ENCODE measurements around the gene NOC2L. TPM values are rescaled to one million over a fixed set of nuclear protein-coding genes. Genes with fewer than 3 reads are reported as not detected.

NOC2L gene
- total and polyA plus RNA-seq, 5 donors, result 43.6 to 48.6 (median 45.4) TPM

DNA sequence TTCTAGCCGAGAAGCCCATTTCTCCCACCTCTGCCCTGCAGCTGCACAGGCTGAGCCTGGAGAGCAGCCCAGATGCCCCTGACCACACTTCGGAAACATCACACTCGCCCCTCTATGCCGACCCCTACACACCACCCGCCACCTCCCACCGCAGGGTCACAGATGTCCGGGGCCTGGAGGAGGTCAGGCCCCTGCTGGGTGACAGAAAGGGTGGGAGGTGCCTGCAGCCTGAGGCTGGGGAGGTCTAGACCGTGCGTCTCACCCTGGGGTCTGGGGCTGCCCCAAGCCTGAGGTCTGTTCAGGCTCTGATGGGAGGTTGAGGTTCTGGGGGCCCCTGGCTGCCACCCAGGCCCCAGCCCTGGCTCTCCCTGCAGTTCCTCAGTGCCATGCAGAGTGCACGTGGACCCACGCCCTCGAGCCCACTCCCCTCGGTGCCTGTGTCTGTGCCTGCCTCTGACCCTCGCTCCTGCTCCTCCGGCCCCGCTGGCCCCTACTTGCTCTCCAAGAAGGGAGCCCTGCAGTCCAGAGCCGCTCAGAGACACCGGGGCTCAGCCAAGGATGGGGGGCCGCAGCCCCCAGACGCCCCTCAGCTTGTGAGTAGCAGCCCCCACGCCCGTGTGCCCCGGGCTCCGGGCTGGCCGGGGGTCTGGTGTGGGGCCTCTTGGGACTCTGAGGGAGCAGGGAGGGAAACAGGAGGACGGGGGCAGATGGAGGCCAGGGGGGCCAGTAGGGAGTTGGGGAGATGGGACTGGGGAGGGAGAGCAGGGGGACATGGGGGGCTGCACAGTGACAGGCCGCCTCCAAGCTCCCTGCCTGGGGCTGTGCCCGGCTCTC lies 14.6 kb upstream of the NOC2L start:
- Histone ChIP-seq H3K27ac (ENCODE audit: low read length) (no peak overlapping the region), H3K4me3 (ENCODE audit: low read length) (no peak overlapping the region), H3K27me3 (ENCODE audit: control insufficient read depth, insufficient read depth) (no peaks in the 10 kb centered on the region), H3K4me1 (ENCODE audit: control insufficient read depth, insufficient read depth, low read length) (no peaks in the 10 kb centered on the region), H3K9me3 (ENCODE audit: control insufficient read depth, low read length) (no peaks in the 10 kb centered on the region)
- peak; percentile 2 to 5 for ATAC-seq
- 78% methylated on average over 28 of the region's 28 CpGs for WGBS
- peak in 1 of 3 donors; percentile 57 for DNase-seq
- intact Hi-C loops (cut with DNase I), result no loop called here

DNA sequence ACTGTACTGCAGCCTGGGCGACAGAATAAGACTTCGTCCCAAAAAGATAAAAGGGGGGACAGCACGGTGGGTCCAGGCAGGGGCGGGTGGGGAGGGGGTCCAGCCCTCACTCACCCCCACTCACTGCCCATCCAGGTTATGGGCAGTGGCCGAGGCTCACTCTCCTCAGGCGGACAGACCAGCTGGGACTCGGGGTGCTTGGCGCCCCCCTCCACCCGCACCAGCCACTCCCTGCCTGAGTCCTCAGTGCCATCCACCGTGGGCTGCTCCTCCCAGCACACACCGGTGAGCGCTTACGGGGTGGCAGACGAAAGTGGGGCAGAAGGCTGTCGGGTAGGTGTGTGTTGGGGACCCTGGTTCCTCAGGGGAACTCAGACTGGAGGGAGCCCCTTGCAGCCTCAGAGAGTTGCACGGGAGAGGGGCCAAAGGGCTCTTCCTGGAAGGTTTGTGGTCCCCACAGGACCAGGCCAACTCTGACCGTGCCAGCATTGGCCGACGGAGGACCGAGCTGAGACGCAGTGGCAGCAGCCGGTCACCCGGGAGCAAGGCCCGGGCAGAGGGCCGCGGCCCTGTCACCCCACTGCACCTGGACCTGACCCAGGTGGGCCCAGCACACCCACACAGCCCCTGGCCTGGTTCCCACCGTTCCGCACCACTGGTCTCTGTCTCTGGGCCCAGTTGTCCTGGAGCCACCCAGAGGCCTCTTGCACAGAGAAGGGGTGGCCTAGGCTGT lies 13.8 kb upstream of the NOC2L start:
- no peaks in the 10 kb centered on the region for H3K27me3 ChIP-seq (ENCODE audit: control insufficient read depth, insufficient read depth)
- H3K4me1 ChIP-seq (ENCODE audit: control insufficient read depth, insufficient read depth, low read length), result no peaks in the 10 kb centered on the region
- H3K4me3 ChIP-seq (ENCODE audit: low read length), result no peak overlapping the region
- 76% methylated on average over 28 of the region's 28 CpGs for WGBS
- intact Hi-C loops (cut with DNase I), result no loop called here
- no peaks in the 10 kb centered on the region for H3K9me3 ChIP-seq (ENCODE audit: control insufficient read depth, low read length)
- H3K27ac ChIP-seq (ENCODE audit: low read length), result no peak overlapping the region
- ATAC-seq (peak; percentile 6 to 7), DNase-seq (peak in 2 of 3 donors; percentile 60 to 61)

DNA sequence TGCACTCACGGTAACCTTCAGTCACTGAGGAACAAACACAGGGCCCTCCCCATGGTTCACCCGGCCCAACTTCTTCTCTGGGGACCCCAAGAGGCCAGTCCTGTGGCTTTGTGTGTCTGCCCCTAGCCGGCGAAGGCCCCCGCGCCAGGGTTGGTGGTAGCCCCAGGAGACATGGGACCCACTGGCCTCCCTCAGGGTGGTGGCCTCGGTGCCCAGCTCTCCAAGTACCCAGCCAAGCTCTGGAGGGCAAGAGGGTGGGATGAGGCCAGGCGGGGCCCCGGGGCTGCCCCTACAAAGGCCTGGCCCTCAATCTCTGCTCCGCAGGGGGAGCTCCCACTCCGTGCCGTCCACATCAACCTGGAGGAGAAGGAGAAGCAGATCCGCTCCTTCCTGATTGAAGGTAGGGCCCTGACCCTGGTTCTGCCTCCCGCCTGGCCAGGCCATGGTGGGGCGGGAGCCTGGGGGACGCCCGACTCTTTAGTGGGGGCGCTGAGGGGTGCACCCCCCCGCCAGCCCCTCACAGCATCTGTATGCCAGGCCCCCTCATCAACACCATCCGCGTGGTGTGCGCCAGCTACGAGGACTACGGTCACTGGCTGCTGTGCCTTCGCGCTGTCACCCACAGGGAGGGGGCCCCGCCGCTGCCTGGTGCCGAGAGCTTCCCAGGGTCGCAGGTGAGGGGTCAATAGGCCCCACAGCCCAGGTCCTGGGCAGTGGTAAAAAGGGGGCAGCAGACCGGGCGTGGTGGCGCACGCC lies 12.9 kb upstream of the NOC2L start:
- H3K9me3 ChIP-seq (ENCODE audit: control insufficient read depth, low read length), result no peaks in the 10 kb centered on the region
- ATAC-seq (peak in 1 of 2 donors; percentile 0), DNase-seq (peak in 1 of 3 donors; percentile 58)
- no peak overlapping the region for H3K4me3 ChIP-seq (ENCODE audit: low read length)
- H3K4me1 ChIP-seq (ENCODE audit: control insufficient read depth, insufficient read depth, low read length), result no peaks in the 10 kb centered on the region
- no peak overlapping the region for H3K27ac ChIP-seq (ENCODE audit: low read length)
- WGBS, result 78% methylated on average over 34 of the region's 34 CpGs
- intact Hi-C loops (cut with DNase I), result no loop called here
- no peaks in the 10 kb centered on the region for H3K27me3 ChIP-seq (ENCODE audit: control insufficient read depth, insufficient read depth)

DNA sequence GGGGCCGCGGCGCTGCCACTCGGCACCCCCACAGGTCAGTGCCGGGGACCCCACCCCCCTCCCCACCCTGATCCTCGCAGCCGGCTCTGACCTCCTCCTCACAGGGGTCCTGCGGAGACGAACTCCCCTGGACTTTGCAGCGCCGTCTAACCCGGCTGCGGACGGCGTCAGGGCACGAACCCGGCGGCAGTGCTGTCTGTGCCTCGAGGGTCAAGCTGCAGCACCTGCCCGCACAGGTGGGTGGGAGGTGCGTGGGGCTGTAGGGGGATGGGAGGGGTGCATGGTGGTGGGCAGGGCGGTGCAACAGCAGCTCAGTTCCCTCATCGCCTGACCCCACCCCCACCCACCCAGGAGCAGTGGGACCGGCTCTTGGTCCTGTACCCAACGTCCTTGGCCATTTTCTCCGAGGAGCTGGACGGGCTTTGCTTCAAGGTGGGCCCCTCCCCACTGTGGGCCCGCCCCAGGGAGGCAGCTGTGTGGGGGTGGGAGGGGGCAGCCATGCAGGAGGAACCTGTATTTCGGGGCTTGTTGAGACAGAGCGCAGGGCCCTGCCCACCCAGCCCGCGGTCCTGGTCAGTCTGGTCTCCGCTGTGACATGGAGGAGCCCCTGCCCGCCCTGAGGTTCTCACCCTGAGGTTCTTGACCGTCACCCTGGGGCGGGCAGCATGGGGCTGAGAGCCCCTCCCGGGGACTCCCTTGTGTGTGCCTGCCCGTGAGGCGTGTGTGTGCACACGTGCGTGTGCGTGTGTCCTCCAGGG lies 12.1 kb upstream of the NOC2L start:
- Histone ChIP-seq H3K27ac (ENCODE audit: low read length) (no peak overlapping the region), H3K27me3 (ENCODE audit: control insufficient read depth, insufficient read depth) (no peaks in the 10 kb centered on the region), H3K4me3 (ENCODE audit: low read length) (no peak overlapping the region), H3K4me1 (ENCODE audit: control insufficient read depth, insufficient read depth, low read length) (no peaks in the 10 kb centered on the region), H3K9me3 (ENCODE audit: control insufficient read depth, low read length) (no peaks in the 10 kb centered on the region)
- DNase-seq (peak in 1 of 3 donors; percentile 53), ATAC-seq (peak in 1 of 2 donors; percentile 0)
- intact Hi-C loops (cut with DNase I), result no loop called here
- 37% methylated on average over 42 of the region's 42 CpGs for WGBS

DNA sequence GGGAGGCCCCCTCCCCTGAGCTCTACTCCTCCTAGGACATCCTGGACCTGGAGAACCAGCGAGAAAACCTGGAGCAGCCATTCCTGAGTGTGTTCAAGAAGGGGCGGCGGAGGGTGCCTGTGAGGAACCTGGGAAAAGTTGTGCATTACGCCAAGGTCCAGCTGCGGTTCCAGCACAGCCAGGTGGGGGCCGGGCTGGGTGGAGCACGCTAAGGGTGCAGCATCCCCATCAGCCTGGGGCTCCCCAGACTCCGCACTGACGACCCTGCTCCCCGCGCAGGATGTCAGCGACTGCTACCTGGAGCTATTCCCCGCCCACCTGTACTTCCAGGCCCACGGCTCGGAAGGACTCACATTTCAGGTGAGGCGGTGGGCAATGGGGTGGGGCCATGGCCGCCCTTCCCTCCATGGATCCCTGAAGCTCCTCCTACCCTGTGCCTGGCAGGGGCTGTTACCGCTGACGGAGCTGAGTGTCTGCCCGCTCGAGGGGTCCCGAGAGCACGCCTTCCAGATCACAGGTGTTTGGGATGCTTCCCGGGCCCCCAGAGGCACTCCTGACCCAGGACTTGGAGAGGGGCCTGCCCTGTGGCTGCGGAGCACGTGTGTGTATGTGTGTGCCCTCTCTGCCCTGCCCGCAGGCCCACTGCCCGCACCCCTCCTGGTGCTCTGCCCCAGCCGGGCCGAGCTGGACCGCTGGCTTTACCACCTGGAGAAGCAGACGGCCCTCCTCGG lies 11.4 kb upstream of the NOC2L start:
- intact Hi-C loops (cut with DNase I), result no loop called here
- peak in 1 of 3 donors; percentile 52 for DNase-seq
- 16% methylated on average over 33 of the region's 33 CpGs for WGBS
- H3K9me3 ChIP-seq (ENCODE audit: control insufficient read depth, low read length), result no peaks in the 10 kb centered on the region
- H3K27me3 ChIP-seq (ENCODE audit: control insufficient read depth, insufficient read depth), result no peaks in the 10 kb centered on the region
- ATAC-seq, result no peak
- H3K27ac ChIP-seq (ENCODE audit: low read length), result no peak overlapping the region
- no peak overlapping the region for H3K4me3 ChIP-seq (ENCODE audit: low read length)
- no peaks in the 10 kb centered on the region for H3K4me1 ChIP-seq (ENCODE audit: control insufficient read depth, insufficient read depth, low read length)

DNA sequence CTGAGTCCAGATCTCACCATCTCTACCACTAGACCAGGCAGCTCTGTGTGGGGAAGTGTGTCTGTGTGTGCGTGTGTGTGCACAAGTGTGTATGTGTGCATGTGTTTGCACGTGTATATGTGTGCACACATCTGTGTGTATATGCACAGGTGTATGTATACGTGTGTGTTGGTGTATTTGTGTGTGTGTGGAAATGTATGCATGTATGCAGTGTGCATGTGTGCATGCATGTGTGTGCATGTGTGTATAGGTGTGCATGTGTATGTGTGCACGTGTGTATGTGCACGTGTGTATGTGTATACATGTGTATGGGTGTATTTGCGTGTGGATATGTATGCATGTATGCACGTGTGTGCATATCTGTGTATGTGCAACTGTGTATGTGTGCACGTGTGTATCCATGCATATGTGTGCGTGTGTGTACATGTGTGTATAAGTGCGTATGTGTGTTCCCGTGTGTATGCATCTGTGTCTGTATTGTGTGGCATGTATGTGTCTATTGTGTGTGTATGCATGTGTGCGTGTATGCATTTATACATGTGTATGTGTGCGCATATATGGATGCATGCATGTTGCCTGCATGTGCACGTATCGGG lies 10.3 kb upstream of the NOC2L start:
- intact Hi-C loops (cut with DNase I), result no loop called here
- ATAC-seq, result no peak
- DNase-seq, result no peak
- 80% methylated on average over 15 of the region's 15 CpGs for WGBS
- Histone ChIP-seq H3K4me1 (ENCODE audit: control insufficient read depth, insufficient read depth, low read length) (no peaks in the 10 kb centered on the region), H3K27ac (ENCODE audit: low read length) (no peak overlapping the region), H3K27me3 (ENCODE audit: control insufficient read depth, insufficient read depth) (no peaks in the 10 kb centered on the region), H3K4me3 (ENCODE audit: low read length) (no peak overlapping the region), H3K9me3 (ENCODE audit: control insufficient read depth, low read length) (no peaks in the 10 kb centered on the region)

DNA sequence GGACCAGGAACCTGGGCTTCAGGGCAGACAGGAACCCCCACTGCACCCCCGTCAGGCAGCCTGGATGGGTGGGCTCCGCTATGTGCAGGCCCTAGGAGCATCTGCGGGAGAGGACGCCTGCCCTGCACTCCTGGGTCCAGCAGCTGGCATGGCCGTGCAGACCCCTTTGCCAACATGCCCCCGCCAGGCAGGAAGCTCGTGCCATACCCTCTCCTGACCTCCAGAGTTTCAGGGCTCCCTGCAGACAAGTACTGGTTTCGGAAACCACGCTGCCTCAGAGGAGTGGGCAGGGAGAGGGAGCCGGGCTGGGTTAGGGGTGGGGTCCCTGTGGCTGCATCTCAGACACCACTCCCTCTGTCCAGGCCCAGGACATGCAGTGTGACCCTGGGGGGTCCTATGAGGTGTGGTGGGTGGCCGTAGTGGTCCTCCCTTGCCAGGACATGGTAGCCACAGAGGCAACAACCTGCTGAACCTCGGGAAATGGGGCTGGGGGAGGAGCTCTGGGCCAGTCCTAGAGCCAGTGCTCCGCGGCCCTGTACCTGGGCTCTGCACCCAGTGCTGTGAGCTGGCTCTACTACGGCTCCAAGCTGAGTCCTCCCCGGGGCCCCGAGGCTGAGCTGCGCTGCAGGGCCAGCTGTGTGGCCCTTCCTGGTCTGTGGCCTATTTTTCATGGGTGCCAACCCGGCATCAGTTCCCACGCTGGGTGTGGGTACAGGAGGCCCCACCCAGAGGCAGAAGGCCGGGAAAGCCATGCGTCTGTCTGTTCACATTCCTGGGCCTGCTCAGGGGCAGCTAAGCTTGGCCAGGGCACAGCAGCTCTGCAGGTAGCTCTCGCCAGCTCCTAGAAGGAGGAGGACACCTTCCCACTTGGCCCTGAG lies 8.6 kb upstream of the NOC2L start:
- intact Hi-C loops (cut with DNase I), result no loop called here
- Histone ChIP-seq H3K4me3 (ENCODE audit: low read length) (no peak overlapping the region), H3K27me3 (ENCODE audit: control insufficient read depth, insufficient read depth) (no peaks in the 10 kb centered on the region), H3K9me3 (ENCODE audit: control insufficient read depth, low read length) (no peaks in the 10 kb centered on the region), H3K4me1 (ENCODE audit: control insufficient read depth, insufficient read depth, low read length) (no peaks in the 10 kb centered on the region), H3K27ac (ENCODE audit: low read length) (no peak overlapping the region)
- WGBS, result 77% methylated on average over 23 of the region's 23 CpGs
- DNase-seq, result peak in 2 of 3 donors; percentile 50 to 55
- ATAC-seq, result no peak

DNA sequence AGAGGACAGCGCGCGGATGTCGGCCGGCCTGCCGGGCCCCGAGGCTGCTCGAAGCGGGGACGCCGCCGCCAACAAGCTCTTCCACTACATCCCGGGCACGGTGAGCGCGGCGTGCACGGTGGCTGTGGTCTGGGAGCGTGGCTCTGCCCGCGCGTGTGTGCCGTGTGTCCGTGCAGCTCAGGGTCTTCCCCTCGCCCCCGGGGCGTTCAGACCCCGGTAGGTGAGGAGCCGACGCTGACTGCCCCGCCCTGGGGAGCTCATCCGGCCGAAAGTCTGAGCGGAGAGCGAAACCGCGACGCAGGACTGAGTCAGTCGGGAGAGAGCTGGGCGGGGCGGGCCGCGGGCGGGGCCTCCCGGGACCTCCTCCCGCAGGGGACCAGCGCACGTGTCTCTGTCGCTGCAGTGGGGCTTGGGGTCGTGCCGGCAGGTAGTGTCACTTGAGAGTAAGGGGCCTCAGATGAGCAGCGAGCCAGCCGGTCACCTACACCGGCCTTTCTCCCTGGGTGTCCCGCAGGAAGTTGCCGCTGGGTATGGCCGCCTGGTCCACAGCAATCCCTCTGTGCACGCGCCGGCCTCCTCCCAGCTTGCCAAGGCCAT lies 7.7 kb upstream of the NOC2L start:
- ATAC-seq (peak; percentile 63 to 70), DNase-seq (peak; percentile 72 to 89 (median 82))
- intact Hi-C loops (cut with DNase I), result no loop called here
- Histone ChIP-seq H3K27ac (ENCODE audit: low read length) (no peak overlapping the region), H3K4me3 (ENCODE audit: low read length) (peak overlapping the region; percentile 49), H3K27me3 (ENCODE audit: control insufficient read depth, insufficient read depth) (no peaks in the 10 kb centered on the region), H3K4me1 (ENCODE audit: control insufficient read depth, insufficient read depth, low read length) (no peaks in the 10 kb centered on the region), H3K9me3 (ENCODE audit: control insufficient read depth, low read length) (no peaks in the 10 kb centered on the region)
- under 1% methylated on average over 60 of the region's 60 CpGs for WGBS

DNA sequence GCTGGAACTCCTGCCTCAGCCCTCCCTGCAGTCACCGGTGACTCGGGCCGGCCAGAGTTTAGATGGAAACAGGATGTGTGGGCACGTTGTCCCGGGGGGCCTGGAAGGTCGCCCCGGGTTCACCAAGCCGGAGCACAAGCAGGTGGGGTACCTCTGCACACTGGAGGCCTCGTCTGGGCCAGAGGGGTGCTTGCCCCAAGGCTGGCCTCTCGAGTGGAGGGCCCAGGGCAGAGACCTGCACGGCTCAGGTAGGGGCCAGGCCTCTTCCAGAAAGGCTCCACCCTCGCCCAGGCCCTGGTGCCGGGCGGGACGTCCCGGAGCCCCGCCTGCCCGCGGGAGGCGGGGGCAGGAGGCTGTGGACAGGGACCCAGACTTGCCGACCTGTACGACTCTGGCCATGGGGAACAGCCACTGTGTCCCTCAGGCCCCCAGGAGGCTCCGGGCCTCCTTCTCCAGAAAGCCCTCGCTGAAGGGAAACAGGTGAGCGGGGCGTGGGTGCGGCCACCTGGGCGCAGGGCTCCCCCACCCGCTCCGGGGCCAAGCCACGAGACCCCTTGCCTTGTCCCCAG lies 7.2 kb upstream of the NOC2L start, which contains the start of gene PLEKHN1:
Gene PLEKHN1 (plus strand): TSS at position 348 of the 569 bp plus-strand sequence. CDS start 50 bp downstream, at position 398.
- Histone ChIP-seq H3K4me3 (ENCODE audit: low read length) (peak within 1 kb of the TSS; percentile 49), H3K9me3 (ENCODE audit: control insufficient read depth, low read length) (no peaks in the 10 kb centered on the region), H3K4me1 (ENCODE audit: control insufficient read depth, insufficient read depth, low read length) (no peaks in the 10 kb centered on the region), H3K27me3 (ENCODE audit: control insufficient read depth, insufficient read depth) (no peaks in the 10 kb centered on the region), H3K27ac (ENCODE audit: low read length) (no peak within 1 kb of the TSS)
- WGBS, result 13% methylated on average over 31 of the region's 31 CpGs
- ATAC-seq (peak; percentile 19 to 27), DNase-seq (peak in 2 of 3 donors; percentile 45 to 69)
- intact Hi-C loops (cut with DNase I), result no loop called here

All from right cardiac atrium (tissue), 5 donors.